ENCODE data around the gene AHCYL1. TPM values are rescaled to one million over a fixed set of nuclear protein-coding genes. Genes with fewer than 3 reads are reported as not detected.
A peak's percentile ranks its signal among the peaks of the same experiment; 100 is the strongest.

AHCYL1 gene
- total RNA-seq (10 to 100 TPM; 69.0 to 79.0 TPM), polyA plus RNA-seq (10 to 100 TPM; 41.9 to 50.0 TPM)
- long read RNA-seq, donor 1, full-length matches to known transcripts: 35 of 62 reads
- long read RNA-seq, donor 1, partial matches to known transcripts: 16 of 62 reads
- long read RNA-seq, donor 1, other reads (novel, unspliced or antisense): 11 of 62 reads
- long read RNA-seq, donor 2, full-length matches to known transcripts: 66 of 98 reads
- long read RNA-seq, donor 2, partial matches to known transcripts: 8 of 98 reads
- long read RNA-seq, donor 2, other reads (novel, unspliced or antisense): 24 of 98 reads

DNA sequence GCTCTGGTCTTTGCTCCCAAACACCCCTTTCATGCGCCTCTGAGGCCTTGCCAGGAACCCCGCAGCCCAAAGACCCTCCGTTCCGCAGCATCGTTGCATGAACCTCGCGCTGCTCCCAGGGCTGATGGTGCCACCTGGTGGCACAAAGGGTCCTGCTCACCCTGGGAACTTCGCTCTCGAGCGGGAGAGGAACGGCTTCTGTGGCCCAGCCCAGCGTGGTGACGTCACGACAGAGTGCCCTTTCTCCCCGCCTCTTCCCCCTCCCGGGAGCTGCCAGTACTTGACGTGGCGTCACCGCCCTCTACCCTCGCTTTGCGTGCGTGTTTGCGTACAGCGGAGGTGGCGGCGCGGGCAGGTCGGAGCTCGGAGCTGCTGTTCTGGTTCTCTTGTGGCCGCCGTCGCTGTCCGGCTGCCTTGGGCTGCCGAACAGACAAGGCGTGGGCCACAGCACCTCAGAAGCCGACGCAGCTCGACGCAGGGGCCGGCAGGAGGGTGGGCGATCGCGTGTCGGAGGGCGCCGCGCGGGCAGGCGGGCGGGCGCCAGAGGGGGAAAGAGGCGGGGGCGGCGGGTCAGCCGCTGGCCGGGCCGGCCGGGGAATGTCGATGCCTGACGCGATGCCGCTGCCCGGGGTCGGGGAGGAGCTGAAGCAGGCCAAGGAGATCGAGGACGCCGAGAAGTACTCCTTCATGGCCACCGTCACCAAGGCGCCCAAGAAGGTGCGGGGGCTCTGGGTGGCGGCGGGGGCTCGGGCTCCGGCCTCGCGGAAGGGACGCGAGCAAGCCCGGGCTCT lies at the start of gene AHCYL1:
Gene AHCYL1 (plus strand): TSS at position 310 of the 791 bp plus-strand sequence. CDS start 288 bp downstream, at position 598.
- ATAC-seq (ENCODE audit: low FRiP score) (peak; percentile 98), DNase-seq (peak; percentile 100)
- H3K9me3 ChIP-seq (ENCODE audit: control insufficient read depth, low read length): no peaks in the 10 kb centered on the region
- no peaks in the 10 kb centered on the region for H3K36me3 ChIP-seq (ENCODE audit: control insufficient read depth in 1 of 2, insufficient read depth in 2 of 2, low read length in 1 of 2)
- intact Hi-C loops (cut with DNase I): loop anchor here (1.0 to 10.0 kb wide), 4 partner anchors 72 to 440 kb away; partner anchors contain the start of genes CSF1 (in 1 of the 2) and GNAI3 (in 1 of the 2)
- H3K27me3 ChIP-seq (ENCODE audit: control insufficient read depth in 1 of 2, insufficient read depth in 2 of 2, low read length in 1 of 2): no peaks in the 10 kb centered on the region
- H3K4me3 ChIP-seq (ENCODE audit: low read length in 2 of 2): peak within 1 kb of the TSS; percentile 2 to 65
- H3K27ac ChIP-seq (ENCODE audit: low read depth in 1 of 2, low read length in 2 of 2): peak within 1 kb of the TSS; percentile 32 to 82
- WGBS, 2 donors: 1% methylated on average over 53 to 79 of the region's 79 CpGs
- H3K4me1 ChIP-seq (ENCODE audit: control insufficient read depth in 1 of 2, insufficient read depth in 2 of 2, low read length in 2 of 2): no peaks in the 10 kb centered on the region

DNA sequence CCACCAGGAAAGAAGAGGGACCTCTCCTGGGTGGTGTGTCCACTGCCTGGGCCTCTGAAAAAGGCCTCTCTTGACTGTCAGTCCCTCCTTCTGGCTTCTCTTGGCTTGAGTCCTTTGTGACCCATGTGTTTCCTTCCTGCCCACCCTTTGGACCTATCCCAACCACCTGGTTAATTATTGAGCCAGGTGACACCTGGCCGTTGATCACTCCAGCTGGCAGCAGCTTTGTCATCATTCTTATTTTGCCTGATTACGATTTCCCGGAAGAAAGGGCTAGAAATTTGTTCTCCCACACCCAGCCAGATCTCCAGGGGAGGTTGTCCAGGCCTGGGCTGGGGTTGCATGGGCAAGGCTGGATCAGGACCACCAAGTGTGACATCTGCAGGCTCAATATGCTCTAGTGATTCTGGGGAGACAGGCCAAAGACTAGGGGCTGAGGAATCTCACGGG lies 49.1 kb upstream of the AHCYL1 start:
- Histone ChIP-seq H3K36me3 (ENCODE audit: control insufficient read depth in 1 of 2, insufficient read depth in 2 of 2, low read length in 1 of 2) (no peaks in the 10 kb centered on the region), H3K27me3 (ENCODE audit: control insufficient read depth in 1 of 2, insufficient read depth in 2 of 2, low read length in 1 of 2) (no peaks in the 10 kb centered on the region), H3K4me3 (ENCODE audit: low read length in 2 of 2) (no peak overlapping the region), H3K4me1 (ENCODE audit: control insufficient read depth in 1 of 2, insufficient read depth in 2 of 2, low read length in 2 of 2) (no peaks in the 10 kb centered on the region), H3K9me3 (ENCODE audit: control insufficient read depth, low read length) (no peaks in the 10 kb centered on the region), H3K27ac (ENCODE audit: low read depth in 1 of 2, low read length in 2 of 2) (no peak overlapping the region)
- intact Hi-C loops (cut with DNase I): no loop called here
- 75 to 90% methylated on average over 4 of the region's 4 CpGs for WGBS, 2 donors
- DNase-seq: no peak
- ATAC-seq (ENCODE audit: low FRiP score): no peak

DNA sequence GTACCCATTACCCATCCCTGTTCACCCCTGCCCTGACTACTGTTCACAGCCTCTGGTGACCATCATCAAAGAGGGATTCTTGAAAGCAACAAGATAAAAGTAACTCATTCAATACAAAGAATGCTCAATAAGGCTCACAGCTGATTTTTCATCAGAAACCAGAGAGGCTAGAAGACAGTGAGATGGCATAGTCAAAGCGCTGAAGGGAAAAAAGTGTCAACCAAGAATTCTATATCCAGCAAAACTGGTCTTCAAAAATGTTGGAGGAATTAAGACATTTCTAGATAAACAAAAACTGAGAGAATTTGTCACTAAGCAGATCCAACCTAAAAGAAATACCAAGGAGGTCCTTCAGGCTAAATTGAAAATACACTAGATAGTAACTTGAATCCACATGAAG lies 46.8 kb upstream of the AHCYL1 start:
- H3K27ac ChIP-seq (ENCODE audit: low read depth in 1 of 2, low read length in 2 of 2): no peak overlapping the region
- ATAC-seq (ENCODE audit: low FRiP score) (no peak), DNase-seq (no peak)
- H3K27me3 ChIP-seq (ENCODE audit: control insufficient read depth in 1 of 2, insufficient read depth in 2 of 2, low read length in 1 of 2): no peaks in the 10 kb centered on the region
- WGBS, 2 donors: 81 to 97% methylated on average over 1 of the region's 1 CpG
- no peaks in the 10 kb centered on the region for H3K36me3 ChIP-seq (ENCODE audit: control insufficient read depth in 1 of 2, insufficient read depth in 2 of 2, low read length in 1 of 2)
- no peak overlapping the region for H3K4me3 ChIP-seq (ENCODE audit: low read length in 2 of 2)
- no peaks in the 10 kb centered on the region for H3K4me1 ChIP-seq (ENCODE audit: control insufficient read depth in 1 of 2, insufficient read depth in 2 of 2, low read length in 2 of 2)
- no peaks in the 10 kb centered on the region for H3K9me3 ChIP-seq (ENCODE audit: control insufficient read depth, low read length)
- intact Hi-C loops (cut with DNase I): no loop called here

DNA sequence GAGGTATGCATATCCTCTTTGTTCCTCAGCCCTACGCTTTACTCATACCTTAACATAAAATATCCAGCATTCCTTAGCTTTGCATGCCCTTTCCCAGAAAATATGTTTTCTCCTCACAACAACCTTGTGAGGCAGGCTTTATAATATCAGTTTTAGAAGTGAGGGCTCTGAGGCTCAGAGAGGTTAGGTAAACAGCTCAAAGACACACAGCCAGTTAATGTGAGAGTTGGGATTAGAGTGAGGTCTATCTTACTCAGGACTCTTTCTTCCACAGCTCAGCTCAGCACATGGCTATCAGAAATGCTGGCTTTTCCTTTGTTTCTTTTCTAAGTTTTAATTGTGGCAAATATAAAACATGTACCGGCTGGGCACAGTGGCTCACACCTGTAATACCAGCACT lies 46.0 kb upstream of the AHCYL1 start:
- Histone ChIP-seq H3K36me3 (ENCODE audit: control insufficient read depth in 1 of 2, insufficient read depth in 2 of 2, low read length in 1 of 2) (no peaks in the 10 kb centered on the region), H3K27me3 (ENCODE audit: control insufficient read depth in 1 of 2, insufficient read depth in 2 of 2, low read length in 1 of 2) (no peaks in the 10 kb centered on the region), H3K27ac (ENCODE audit: low read depth in 1 of 2, low read length in 2 of 2) (no peak overlapping the region), H3K4me1 (ENCODE audit: control insufficient read depth in 1 of 2, insufficient read depth in 2 of 2, low read length in 2 of 2) (no peaks in the 10 kb centered on the region), H3K4me3 (ENCODE audit: low read length in 2 of 2) (no peak overlapping the region), H3K9me3 (ENCODE audit: control insufficient read depth, low read length) (no peaks in the 10 kb centered on the region)
- no peak for ATAC-seq (ENCODE audit: low FRiP score)
- intact Hi-C loops (cut with DNase I): no loop called here
- DNase-seq: no peak
- 93 to 95% methylated on average over 2 of the region's 2 CpGs for whole genome bisulfite sequencing, 2 donors

DNA sequence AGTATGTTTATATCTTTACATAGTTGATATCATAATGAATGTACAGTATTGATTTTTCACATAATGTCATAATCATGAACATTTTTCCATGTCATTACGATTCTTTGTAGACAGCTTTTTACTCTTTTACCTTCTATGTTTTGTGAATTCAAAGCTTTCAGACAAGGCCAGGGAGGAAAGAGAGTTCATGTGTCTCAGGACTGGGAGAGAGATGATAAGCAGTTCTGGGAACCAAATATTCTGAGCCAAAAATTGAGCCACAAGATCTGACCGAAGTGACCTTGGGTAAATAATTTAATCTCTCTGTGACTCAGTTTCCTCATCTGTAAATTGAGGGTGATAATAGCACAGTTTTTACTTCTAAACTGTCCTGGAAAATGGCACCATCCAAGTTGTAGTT lies 42.1 kb upstream of the AHCYL1 start:
- DNase-seq (no peak), ATAC-seq (ENCODE audit: low FRiP score) (no peak)
- Histone ChIP-seq H3K4me1 (ENCODE audit: control insufficient read depth in 1 of 2, insufficient read depth in 2 of 2, low read length in 2 of 2) (no peaks in the 10 kb centered on the region), H3K36me3 (ENCODE audit: control insufficient read depth in 1 of 2, insufficient read depth in 2 of 2, low read length in 1 of 2) (no peaks in the 10 kb centered on the region), H3K27ac (ENCODE audit: low read depth in 1 of 2, low read length in 2 of 2) (no peak overlapping the region), H3K27me3 (ENCODE audit: control insufficient read depth in 1 of 2, insufficient read depth in 2 of 2, low read length in 1 of 2) (no peaks in the 10 kb centered on the region), H3K9me3 (ENCODE audit: control insufficient read depth, low read length) (no peaks in the 10 kb centered on the region), H3K4me3 (ENCODE audit: low read length in 2 of 2) (no peak overlapping the region)
- intact Hi-C loops (cut with DNase I): no loop called here
- 87% methylated on average over 2 of the region's 2 CpGs for whole genome bisulfite sequencing, 2 donors

DNA sequence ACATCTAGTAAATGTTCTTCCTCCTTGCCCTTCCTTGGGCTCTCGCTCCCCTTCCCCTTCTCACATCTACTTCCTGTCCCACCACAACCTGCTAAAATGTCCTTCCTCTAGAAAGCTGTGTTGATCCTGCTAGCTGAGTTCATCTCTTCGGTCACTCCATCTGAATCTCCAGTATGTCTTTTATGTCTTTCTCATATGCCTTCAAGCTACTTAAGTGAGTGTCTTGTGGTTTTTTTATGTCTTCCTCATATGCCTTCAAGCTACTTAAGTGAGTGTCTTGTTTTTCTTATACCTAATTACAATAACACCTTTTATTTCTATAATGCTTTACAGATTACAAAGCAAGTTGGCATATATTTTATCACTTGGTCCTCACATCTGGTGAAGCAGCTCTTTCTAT lies 40.0 kb upstream of the AHCYL1 start:
- no peak for ATAC-seq (ENCODE audit: low FRiP score)
- 87 to 94% methylated on average over 2 of the region's 2 CpGs for WGBS, 2 donors
- intact Hi-C loops (cut with DNase I): no loop called here

DNA sequence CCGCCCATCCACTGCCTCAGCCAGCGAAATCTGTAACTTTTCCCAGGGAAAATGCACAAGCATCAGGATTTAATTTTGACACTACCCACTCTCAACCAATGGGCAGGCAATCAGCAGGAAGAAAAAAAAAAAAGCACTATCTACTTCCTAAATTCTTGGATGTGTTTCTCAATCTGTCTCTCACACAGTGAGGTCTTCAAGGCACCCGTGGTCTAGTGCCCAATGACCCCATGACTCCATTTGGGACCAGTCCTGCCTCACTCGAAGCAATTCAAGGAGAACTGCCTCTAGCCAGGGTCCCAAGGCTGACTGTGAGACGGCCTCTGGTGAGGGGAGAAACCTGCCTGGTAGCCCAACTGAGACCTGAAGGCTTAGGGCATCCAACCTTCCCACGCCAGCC lies 38.1 kb upstream of the AHCYL1 start:
- Histone ChIP-seq H3K27ac (ENCODE audit: low read depth in 1 of 2, low read length in 2 of 2) (no peak overlapping the region), H3K27me3 (ENCODE audit: control insufficient read depth in 1 of 2, insufficient read depth in 2 of 2, low read length in 1 of 2) (no peaks in the 10 kb centered on the region), H3K36me3 (ENCODE audit: control insufficient read depth in 1 of 2, insufficient read depth in 2 of 2, low read length in 1 of 2) (no peaks in the 10 kb centered on the region), H3K4me3 (ENCODE audit: low read length in 2 of 2) (no peak overlapping the region), H3K4me1 (ENCODE audit: control insufficient read depth in 1 of 2, insufficient read depth in 2 of 2, low read length in 2 of 2) (no peaks in the 10 kb centered on the region), H3K9me3 (ENCODE audit: control insufficient read depth, low read length) (no peaks in the 10 kb centered on the region)
- WGBS, 2 donors: 87 to 91% methylated on average over 6 of the region's 6 CpGs
- ATAC-seq (ENCODE audit: low FRiP score) (no peak), DNase-seq (no peak)
- intact Hi-C loops (cut with DNase I): no loop called here

More for the DNA sequence above, 40.0 kb upstream of the AHCYL1 start:
- no peaks in the 10 kb centered on the region for H3K36me3 ChIP-seq (ENCODE audit: control insufficient read depth in 1 of 2, insufficient read depth in 2 of 2, low read length in 1 of 2)
- DNase-seq: no peak
- H3K27me3 ChIP-seq (ENCODE audit: control insufficient read depth in 1 of 2, insufficient read depth in 2 of 2, low read length in 1 of 2): no peaks in the 10 kb centered on the region
- no peaks in the 10 kb centered on the region for H3K4me1 ChIP-seq (ENCODE audit: control insufficient read depth in 1 of 2, insufficient read depth in 2 of 2, low read length in 2 of 2)
- H3K9me3 ChIP-seq (ENCODE audit: control insufficient read depth, low read length): no peaks in the 10 kb centered on the region
- H3K27ac ChIP-seq (ENCODE audit: low read depth in 1 of 2, low read length in 2 of 2): no peak overlapping the region
- H3K4me3 ChIP-seq (ENCODE audit: low read length in 2 of 2): no peak overlapping the region

DNA sequence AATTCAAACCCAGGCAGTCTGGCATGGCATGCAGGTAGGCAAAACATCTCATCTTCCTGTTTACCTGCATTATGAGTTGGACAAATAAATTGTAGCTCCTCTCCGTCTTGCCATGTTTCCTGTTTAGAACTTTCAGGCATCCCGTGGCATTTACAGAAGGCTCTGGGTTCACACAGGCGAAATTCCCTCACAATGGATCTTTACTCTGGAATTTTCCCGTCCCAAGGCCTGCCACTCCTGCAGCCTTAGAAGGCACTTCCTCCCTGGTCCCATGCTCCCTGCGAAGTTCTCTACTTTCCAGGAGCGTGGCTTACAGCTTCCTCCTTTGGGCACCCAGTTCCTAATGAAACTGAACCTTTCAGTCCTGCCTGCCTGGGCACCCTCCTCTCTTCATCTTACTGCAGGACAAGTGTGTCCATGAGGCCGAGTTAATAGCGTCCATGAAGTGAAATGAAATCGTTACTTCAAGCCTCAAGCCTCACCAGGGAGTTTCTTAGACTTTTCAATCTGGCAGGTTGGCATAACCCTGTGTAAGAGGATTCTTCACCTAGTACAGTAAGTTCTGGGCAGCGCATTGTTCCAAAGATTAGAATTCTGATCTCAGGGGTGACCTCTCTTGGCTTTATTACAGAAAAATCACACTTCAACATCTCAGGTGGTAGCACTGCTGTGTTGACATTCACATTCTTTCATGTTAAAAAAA lies 36.8 kb upstream of the AHCYL1 start:
- no peaks in the 10 kb centered on the region for H3K9me3 ChIP-seq (ENCODE audit: control insufficient read depth, low read length)
- no peak overlapping the region for H3K4me3 ChIP-seq (ENCODE audit: low read length in 2 of 2)
- H3K4me1 ChIP-seq (ENCODE audit: control insufficient read depth in 1 of 2, insufficient read depth in 2 of 2, low read length in 2 of 2): no peaks in the 10 kb centered on the region
- intact Hi-C loops (cut with DNase I): no loop called here
- no peaks in the 10 kb centered on the region for H3K27me3 ChIP-seq (ENCODE audit: control insufficient read depth in 1 of 2, insufficient read depth in 2 of 2, low read length in 1 of 2)
- ATAC-seq (ENCODE audit: low FRiP score) (no peak), DNase-seq (no peak)
- H3K27ac ChIP-seq (ENCODE audit: low read depth in 1 of 2, low read length in 2 of 2): no peak overlapping the region
- no peaks in the 10 kb centered on the region for H3K36me3 ChIP-seq (ENCODE audit: control insufficient read depth in 1 of 2, insufficient read depth in 2 of 2, low read length in 1 of 2)
- WGBS, 2 donors: 81 to 83% methylated on average over 10 of the region's 10 CpGs
